Neural cell (in vitro differentiated cells): ENCODE data around the gene LEF1. TPM values are rescaled to one million over a fixed set of nuclear protein-coding genes. Genes with fewer than 3 reads are reported as not detected.
A peak's percentile ranks its signal among the peaks of the same experiment; 100 is the strongest.

Source experiments
- H2AFZ ChIP-seq: fragments of 200-600, 300-800 bp; sonication (generic), shearing (Covaris generic); 2 replicates; pipeline ENCODE4 v1.6.0; 2014; ENCODE audit warnings: low read depth, mild to moderate bottlenecking, antibody characterized with exemption, low read length, moderate library complexity
- H3F3A ChIP-seq: fragments of 200-600 bp; shearing (Covaris generic); 2 replicates; pipeline ENCODE4 v1.6.1; 2016; ENCODE audit warnings: mild to moderate bottlenecking, moderate library complexity, mixed read lengths, antibody characterized with exemption, low read length; ENCODE audit not compliant: insufficient read depth, poor library complexity, severe bottlenecking
- H3K27ac ChIP-seq: fragments of 200-600, 300-800 bp; sonication (generic), shearing (Covaris generic); 2 replicates; pipeline ENCODE4 v1.5.1; 2014; ENCODE audit warnings: mild to moderate bottlenecking, low read length, moderate library complexity
- H3K27me3 ChIP-seq: fragments of 300-800, 200-600 bp; sonication (generic), shearing (Covaris generic); 2 replicates; pipeline ENCODE4 v1.6.0; 2014; ENCODE audit warnings: mild to moderate bottlenecking, low read depth, low read length, moderate library complexity; ENCODE audit not compliant: insufficient read depth
- H3K36me3 ChIP-seq: fragments of 300-800, 200-600 bp; sonication (generic), shearing (Covaris generic); 2 replicates; pipeline ENCODE4 v1.5.1; 2014; ENCODE audit warnings: mild to moderate bottlenecking, antibody characterized with exemption, low read length, moderate library complexity; ENCODE audit not compliant: insufficient read depth
- H3K4me2 ChIP-seq: fragments of 300-800, 200-600 bp; sonication (generic), shearing (Covaris generic); 2 replicates; pipeline ENCODE4 v1.6.0; 2014; ENCODE audit warnings: mild to moderate bottlenecking, low read length
- H3K4me3 ChIP-seq: fragments of 300-800, 200-600 bp; sonication (generic), shearing (Covaris generic); 2 replicates; pipeline ENCODE4 v1.5.1; 2014; ENCODE audit warnings: mild to moderate bottlenecking, low read length, moderate library complexity
- H3K79me2 ChIP-seq: fragments of 200-600 bp; shearing (Covaris generic); replicated peaks from 2 replicates; pipeline ENCODE4 v1.6.0; 2014; ENCODE audit warnings: mild to moderate bottlenecking, low read length, moderate library complexity; ENCODE audit not compliant: insufficient read depth
- H3K9ac ChIP-seq: fragments of 300-800, 200-600 bp; sonication (generic), shearing (Covaris generic); 2 replicates; pipeline ENCODE4 v1.6.1; 2016; ENCODE audit warnings: mild to moderate bottlenecking, low read length, mixed read lengths
- H3K9me2 ChIP-seq: fragments of 200-600 bp; shearing (Covaris generic); 2 replicates; pipeline ENCODE4 v1.6.1; 2016; ENCODE audit warnings: mild to moderate bottlenecking, low read length, mixed read lengths; ENCODE audit not compliant: insufficient read depth
- H3K9me3 ChIP-seq: fragments of 200-600, 300-800 bp; sonication (generic), shearing (Covaris generic); 2 replicates; pipeline ENCODE4 v1.6.1; 2016; ENCODE audit warnings: mild to moderate bottlenecking, mixed run types, low read length, moderate library complexity, mixed read lengths
- H4K20me1 ChIP-seq: fragments of 200-600 bp; shearing (Covaris generic); 2 replicates; pipeline ENCODE4 v1.6.1; 2016; ENCODE audit warnings: mild to moderate bottlenecking, mixed run types; ENCODE audit not compliant: insufficient read depth
- EP300 ChIP-seq: fragments of 450-650 bp; conservative IDR thresholded peaks from 2 replicates; pipeline ENCODE4 v1.6.1; 2014; ENCODE audit warnings: antibody characterized with exemption, mild to moderate bottlenecking, moderate library complexity; ENCODE audit not compliant: poor library complexity, severe bottlenecking
- MXI1 ChIP-seq: fragments of 450-650 bp; conservative IDR thresholded peaks from 2 replicates; pipeline ENCODE4 v1.6.1; 2014; ENCODE audit warnings: antibody characterized with exemption, mild to moderate bottlenecking; ENCODE audit not compliant: poor library complexity, severe bottlenecking
- RAD21 ChIP-seq: fragments of 450-650 bp; conservative IDR thresholded peaks from 2 replicates; pipeline ENCODE4 v1.6.1; 2014; ENCODE audit warnings: antibody characterized with exemption, mild to moderate bottlenecking, moderate library complexity
- SMC3 ChIP-seq: fragments of 450-650 bp; conservative IDR thresholded peaks from 2 replicates; pipeline ENCODE4 v1.6.1; 2014; ENCODE audit warnings: antibody characterized with exemption, mild to moderate bottlenecking, moderate library complexity; ENCODE audit not compliant: poor library complexity
- TAF1 ChIP-seq: IDR thresholded peaks from 2 replicates; pipeline ENCODE4 v1.6.1; 2012; ENCODE audit warnings: low read depth
- polyA plus RNA-seq: library from polyadenylated mRNA; depleted of rRNA; stranded (reverse); fragments of >200 nt; gene quantifications from 2 replicates; pipeline ENCODE4 v1.2.3, GENCODE V29; 2014
- TF ChIP-seq, protein P1 (sequence below): IDR thresholded peaks from 2 replicates; pipeline ENCODE4 v1.6.1; 2012; ENCODE audit warnings: borderline replicate concordance
- TF ChIP-seq, protein P2 (sequence below): fragments of 450-650 bp; IDR thresholded peaks from 2 replicates; pipeline ENCODE4 v1.5.1; 2014; ENCODE audit warnings: antibody characterized with exemption, mild to moderate bottlenecking, moderate library complexity; ENCODE audit not compliant: poor library complexity, severe bottlenecking

The LEF1 gene
- polyA plus RNA-seq, 1 donor from 2014 or later: 0.78 TPM

DNA sequence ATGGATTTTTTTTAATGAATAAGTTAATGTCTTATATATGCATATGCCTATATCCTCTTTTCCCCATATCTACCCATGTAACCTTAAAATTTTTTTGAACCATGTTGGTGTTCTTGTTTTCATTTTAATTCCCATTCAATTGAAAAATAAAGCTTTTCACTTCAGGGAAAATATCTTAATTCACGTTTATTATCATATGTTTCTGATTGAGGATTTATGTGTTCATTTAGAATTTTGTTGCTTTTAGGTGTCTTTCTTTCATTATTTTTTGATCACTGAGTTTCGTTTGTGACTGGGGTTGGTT, 149.9 kb downstream of the LEF1 start:
- no peak overlapping the region for H3K4me3 ChIP-seq
- no peaks in the 10 kb centered on the region for H4K20me1 ChIP-seq
- H3K9me2 ChIP-seq: no peaks in the 10 kb centered on the region
- H3K27ac ChIP-seq: no peak overlapping the region
- TF ChIP-seq RAD21 (peak; percentile 21), TAF1 (no peak), MXI1 (no peak), EP300 (no peak)
- TF ChIP-seq, protein P1, sequence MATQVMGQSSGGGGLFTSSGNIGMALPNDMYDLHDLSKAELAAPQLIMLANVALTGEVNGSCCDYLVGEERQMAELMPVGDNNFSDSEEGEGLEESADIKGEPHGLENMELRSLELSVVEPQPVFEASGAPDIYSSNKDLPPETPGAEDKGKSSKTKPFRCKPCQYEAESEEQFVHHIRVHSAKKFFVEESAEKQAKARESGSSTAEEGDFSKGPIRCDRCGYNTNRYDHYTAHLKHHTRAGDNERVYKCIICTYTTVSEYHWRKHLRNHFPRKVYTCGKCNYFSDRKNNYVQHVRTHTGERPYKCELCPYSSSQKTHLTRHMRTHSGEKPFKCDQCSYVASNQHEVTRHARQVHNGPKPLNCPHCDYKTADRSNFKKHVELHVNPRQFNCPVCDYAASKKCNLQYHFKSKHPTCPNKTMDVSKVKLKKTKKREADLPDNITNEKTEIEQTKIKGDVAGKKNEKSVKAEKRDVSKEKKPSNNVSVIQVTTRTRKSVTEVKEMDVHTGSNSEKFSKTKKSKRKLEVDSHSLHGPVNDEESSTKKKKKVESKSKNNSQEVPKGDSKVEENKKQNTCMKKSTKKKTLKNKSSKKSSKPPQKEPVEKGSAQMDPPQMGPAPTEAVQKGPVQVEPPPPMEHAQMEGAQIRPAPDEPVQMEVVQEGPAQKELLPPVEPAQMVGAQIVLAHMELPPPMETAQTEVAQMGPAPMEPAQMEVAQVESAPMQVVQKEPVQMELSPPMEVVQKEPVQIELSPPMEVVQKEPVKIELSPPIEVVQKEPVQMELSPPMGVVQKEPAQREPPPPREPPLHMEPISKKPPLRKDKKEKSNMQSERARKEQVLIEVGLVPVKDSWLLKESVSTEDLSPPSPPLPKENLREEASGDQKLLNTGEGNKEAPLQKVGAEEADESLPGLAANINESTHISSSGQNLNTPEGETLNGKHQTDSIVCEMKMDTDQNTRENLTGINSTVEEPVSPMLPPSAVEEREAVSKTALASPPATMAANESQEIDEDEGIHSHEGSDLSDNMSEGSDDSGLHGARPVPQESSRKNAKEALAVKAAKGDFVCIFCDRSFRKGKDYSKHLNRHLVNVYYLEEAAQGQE: no peak
- TF ChIP-seq, protein P2, sequence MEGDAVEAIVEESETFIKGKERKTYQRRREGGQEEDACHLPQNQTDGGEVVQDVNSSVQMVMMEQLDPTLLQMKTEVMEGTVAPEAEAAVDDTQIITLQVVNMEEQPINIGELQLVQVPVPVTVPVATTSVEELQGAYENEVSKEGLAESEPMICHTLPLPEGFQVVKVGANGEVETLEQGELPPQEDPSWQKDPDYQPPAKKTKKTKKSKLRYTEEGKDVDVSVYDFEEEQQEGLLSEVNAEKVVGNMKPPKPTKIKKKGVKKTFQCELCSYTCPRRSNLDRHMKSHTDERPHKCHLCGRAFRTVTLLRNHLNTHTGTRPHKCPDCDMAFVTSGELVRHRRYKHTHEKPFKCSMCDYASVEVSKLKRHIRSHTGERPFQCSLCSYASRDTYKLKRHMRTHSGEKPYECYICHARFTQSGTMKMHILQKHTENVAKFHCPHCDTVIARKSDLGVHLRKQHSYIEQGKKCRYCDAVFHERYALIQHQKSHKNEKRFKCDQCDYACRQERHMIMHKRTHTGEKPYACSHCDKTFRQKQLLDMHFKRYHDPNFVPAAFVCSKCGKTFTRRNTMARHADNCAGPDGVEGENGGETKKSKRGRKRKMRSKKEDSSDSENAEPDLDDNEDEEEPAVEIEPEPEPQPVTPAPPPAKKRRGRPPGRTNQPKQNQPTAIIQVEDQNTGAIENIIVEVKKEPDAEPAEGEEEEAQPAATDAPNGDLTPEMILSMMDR: no peak
- H3K27me3 ChIP-seq: no peaks in the 10 kb centered on the region
- no peaks in the 10 kb centered on the region for H3K9me3 ChIP-seq
- H3K4me2 ChIP-seq: no peak overlapping the region
- H3F3A ChIP-seq: no peaks in the 10 kb centered on the region
- peaks cover 15% of the 10 kb centered on the region for H3K36me3 ChIP-seq
- no peaks in the 10 kb centered on the region for H3K79me2 ChIP-seq
- H3K9ac ChIP-seq: no peak overlapping the region
- H2AFZ ChIP-seq: no peak overlapping the region

DNA sequence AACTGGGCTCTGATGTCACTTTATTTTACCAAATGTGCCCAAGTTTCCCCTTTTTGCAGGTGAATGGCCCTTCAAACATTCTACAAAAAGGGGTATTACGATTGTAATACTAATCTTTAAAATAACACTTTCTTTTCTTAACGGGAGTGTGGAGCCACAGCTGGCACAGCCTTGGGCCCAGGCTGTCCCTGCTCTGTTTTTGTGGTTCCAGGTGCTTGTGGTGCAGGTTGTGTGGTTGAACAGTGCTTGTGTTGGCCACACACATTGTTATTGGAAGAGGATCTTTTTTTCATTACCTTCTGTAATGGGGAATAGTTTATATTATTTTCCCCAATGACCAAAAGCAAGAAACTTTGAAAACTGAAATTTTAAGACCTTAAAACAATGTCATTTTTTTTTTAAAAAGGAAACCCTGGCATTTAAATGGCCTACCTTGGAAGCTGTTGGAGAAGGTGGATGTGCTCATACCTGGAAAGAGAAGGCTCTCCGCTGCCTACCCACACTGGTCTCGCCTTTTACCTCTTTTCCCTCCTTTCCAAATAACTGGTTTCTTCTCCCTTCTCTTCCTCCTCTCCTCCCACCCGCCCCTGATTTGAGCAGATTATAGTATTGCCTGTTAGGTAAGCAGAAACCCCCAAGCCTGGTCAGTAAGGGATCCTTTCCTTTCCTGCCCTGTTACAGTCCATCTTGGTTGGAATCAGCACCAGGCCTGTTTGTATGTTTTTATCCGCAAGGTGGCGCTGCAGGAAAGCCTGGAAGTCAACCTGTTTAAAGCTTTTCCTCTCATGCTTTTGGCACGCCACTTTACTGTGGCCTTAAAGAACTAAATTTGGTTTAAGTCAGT, 150.5 kb downstream of the LEF1 start:
- no peaks in the 10 kb centered on the region for H3K9me2 ChIP-seq
- no peaks in the 10 kb centered on the region for H4K20me1 ChIP-seq
- TF ChIP-seq, protein P1: no peak
- peak; percentile 84 for TF ChIP-seq RAD21
- TF ChIP-seq EP300: no peak
- TF ChIP-seq, protein P2: peak; percentile 85
- TF ChIP-seq SMC3: peak; percentile 86
- no peak overlapping the region for H3K4me2 ChIP-seq
- H3K79me2 ChIP-seq: no peaks in the 10 kb centered on the region
- peaks cover 10% of the 10 kb centered on the region for H3K36me3 ChIP-seq
- H2AFZ ChIP-seq: no peak overlapping the region
- no peak overlapping the region for H3K27ac ChIP-seq
- no peaks in the 10 kb centered on the region for H3K27me3 ChIP-seq
- H3K9me3 ChIP-seq: no peaks in the 10 kb centered on the region
- no peaks in the 10 kb centered on the region for H3F3A ChIP-seq
- no peak overlapping the region for H3K4me3 ChIP-seq
- H3K9ac ChIP-seq: no peak overlapping the region
